MG63 (cell line): Measurements from ENCODE around the gene FCHO2. TPM values are rescaled to one million over a fixed set of nuclear protein-coding genes. Genes with fewer than 3 reads are reported as not detected.

Experiments
- DNase-seq: peaks from one replicate; pipeline ENCODE4 v3.0.0-alpha.2; 2020
- H3K27me3 ChIP-seq: fragments of 250-450 bp; sonication (Bioruptor Pico); 2 replicates; pipeline ENCODE4 v1.5.1; 2020; ENCODE audit warnings: mild to moderate bottlenecking, moderate library complexity
- H3K36me3 ChIP-seq: fragments of 250-450 bp; sonication (Bioruptor Pico); 2 replicates; pipeline ENCODE4 v1.5.1; 2020; ENCODE audit warnings: mild to moderate bottlenecking, moderate library complexity
- H3K4me3 ChIP-seq: fragments of 250-450 bp; sonication (Bioruptor Pico); 2 replicates; pipeline ENCODE4 v1.5.1; 2020; ENCODE audit warnings: mild to moderate bottlenecking, moderate library complexity
- H3K9me3 ChIP-seq: fragments of 250-450 bp; sonication (Bioruptor Pico); 2 replicates; pipeline ENCODE4 v1.5.1; 2020; ENCODE audit warnings: mild to moderate bottlenecking, moderate library complexity
- total RNA-seq: library from RNA; depleted of rRNA; stranded (reverse); fragments of >200 nt; shearing (Covaris generic); gene quantifications from 2 replicates; pipeline ENCODE4 v1.2.3, GENCODE V29; 2014; ENCODE audit warnings: low replicate concordance; rRNA removed

The FCHO2 gene
- total RNA-seq, 1 experiment from 2014 or later, result 4.4 TPM

GRCh38 chr5:73131711-73132425 is 176.0 kb downstream of the FCHO2 start:
- no peak overlapping the region for H3K4me3 ChIP-seq
- H3K9me3 ChIP-seq, result no peaks in the 10 kb centered on the region
- no peaks in the 10 kb centered on the region for H3K27me3 ChIP-seq
- no peaks in the 10 kb centered on the region for H3K36me3 ChIP-seq
- no peak for DNase-seq

GRCh38 chr5:73132759-73133158 is 176.9 kb downstream of the FCHO2 start:
- no peaks in the 10 kb centered on the region for H3K36me3 ChIP-seq
- no peaks in the 10 kb centered on the region for H3K9me3 ChIP-seq
- no peaks in the 10 kb centered on the region for H3K27me3 ChIP-seq

GRCh38 chr5:73135021-73135420 is 179.2 kb downstream of the FCHO2 start:
- Histone ChIP-seq H3K4me3 (no peak overlapping the region), H3K27me3 (no peaks in the 10 kb centered on the region), H3K36me3 (no peaks in the 10 kb centered on the region), H3K9me3 (no peaks in the 10 kb centered on the region)
- DNase-seq, result no peak

More at GRCh38 chr5:73132759-73133158, 176.9 kb downstream of the FCHO2 start:
- DNase-seq, result no peak
- H3K4me3 ChIP-seq, result no peak overlapping the region

- H3K36me3 ChIP-seq, result no peaks in the 10 kb centered on the region
- no peak overlapping the region for H3K4me3 ChIP-seq
- no peaks in the 10 kb centered on the region for H3K9me3 ChIP-seq
- no peaks in the 10 kb centered on the region for H3K27me3 ChIP-seq
- peak; percentile 25 for DNase-seq
Measured at GRCh38 chr5:73135429-73136054, 179.7 kb downstream of the FCHO2 start.

GRCh38 chr5:73136055-73136562 is 180.3 kb downstream of the FCHO2 start:
- Histone ChIP-seq H3K36me3 (no peaks in the 10 kb centered on the region), H3K27me3 (no peaks in the 10 kb centered on the region), H3K9me3 (no peaks in the 10 kb centered on the region), H3K4me3 (no peak overlapping the region)
- DNase-seq, result no peak

- no peak for DNase-seq
- H3K36me3 ChIP-seq, result no peaks in the 10 kb centered on the region
- H3K9me3 ChIP-seq, result no peaks in the 10 kb centered on the region
- no peak overlapping the region for H3K4me3 ChIP-seq
- H3K27me3 ChIP-seq, result no peaks in the 10 kb centered on the region
Measured at GRCh38 chr5:73137563-73138530, 182.0 kb downstream of the FCHO2 start.

GRCh38 chr5:73139485-73139884 is 183.6 kb downstream of the FCHO2 start:
- Histone ChIP-seq H3K9me3 (no peaks in the 10 kb centered on the region), H3K4me3 (no peak overlapping the region), H3K36me3 (no peaks in the 10 kb centered on the region), H3K27me3 (no peaks in the 10 kb centered on the region)
- no peak for DNase-seq

Other genes starting within 250 kb of the FCHO2 start
- gene TNPO1, start 139.4 kb upstream of the FCHO2 start, total RNA-seq, result 90.5 and 235 TPM in 2 replicates
- gene TMEM171, start 164.5 kb downstream of the FCHO2 start, total RNA-seq, result 0.96 and 4.3 TPM in 2 replicates
- gene TMEM174, start 217.2 kb downstream of the FCHO2 start, total RNA-seq, result not detected in 2 replicates